Adrenal gland (tissue), 5 donors: ENCODE data around the gene PRR32.

ENCODE experiments used
- CTCF ChIP-seq, 6 experiments: fragments of 450-650 bp in 4 of 6; fragments of 200-600 bp in 2 of 6; sonication (generic) in 1 of 6; IDR thresholded peaks; 1 replicate in 5 of 6; 2 replicates in 1 of 6; pipeline versions ENCODE4 v1.5.1 to v1.8.0; 2016 to 2021; ENCODE audit warnings: antibody characterized with exemption in 6 of 6, mild to moderate bottlenecking in 2 of 6, moderate library complexity in 1 of 6
- POLR2A ChIP-seq, 2 donors: fragments of 450-650 bp; IDR thresholded peaks; one replicate each; pipeline ENCODE4 v1.6.1; 2017; ENCODE audit warnings: antibody characterized with exemption in 2 of 2, mild to moderate bottlenecking in 2 of 2, moderate library complexity in 1 of 2
- donor health status: DM: no; HTN: no; CAD: no.

GRCh38 chrX:126836186-126836585, 16.7 kb downstream of the PRR32 start:
- no peak for TF ChIP-seq CTCF (IDR thresholded peaks at IDR 0.05)
- TF ChIP-seq POLR2A (IDR thresholded peaks at IDR 0.05) = no peak
